A673 (cell line): ENCODE results near the gene PDE6G. TPM values are rescaled to one million over a fixed set of nuclear protein-coding genes. Genes with fewer than 3 reads are reported as not detected.

Source experiments
- Bru-seq: library from RNA; stranded (reverse); fragments of 400-500 nt; gene quantifications from one replicate; lab custom pipeline; 2021; lab: Mats Ljungman, UMichigan
- BruChase-seq, 2 experiments: library from RNA; stranded (reverse); fragments of 400-500 nt; gene quantifications; one replicate each; lab custom pipeline; 2021; lab: Mats Ljungman, UMichigan
- BruUV-seq: library from RNA; stranded (reverse); fragments of 400-500 nt; replicated peaks from 2 replicates; lab custom pipeline; 2021; lab: Mats Ljungman, UMichigan
- CTCF ChIA-PET: fragments of 300-600 bp; sonication (Branson Sonifier 250); formaldehyde crosslinking; loops from one replicate; lab custom pipeline; 2022; ENCODE audit warnings: antibody characterized with exemption; lab: Charles Lee
- POLR2A ChIA-PET: fragments of 300-600 bp; sonication (Branson Sonifier 250); formaldehyde crosslinking; loops from one replicate; lab custom pipeline; 2022; ENCODE audit warnings: antibody characterized with exemption; ENCODE audit not compliant: low non-redundant PET; lab: Charles Lee
- DNase-seq: peaks from one replicate; pipeline ENCODE4 v3.0.0-alpha.2; 2015; ENCODE audit warnings: low spot score
- H3K27ac ChIP-seq: fragments of 200-600 bp; sonication (generic); 2 replicates; pipeline ENCODE4 v1.5.1; 2016; ENCODE audit warnings: mixed run types, low read depth, mild to moderate bottlenecking, mixed read lengths, antibody characterized with exemption, low read length; ENCODE audit not compliant: poor library complexity, severe bottlenecking
- H3K27me3 ChIP-seq: fragments of 200-600 bp; sonication (generic); replicated peaks from 2 replicates; pipeline ENCODE4 v1.6.1; 2017; ENCODE audit warnings: mixed run types, low read depth, mild to moderate bottlenecking, mixed read lengths, antibody characterized with exemption, low read length; ENCODE audit not compliant: insufficient read depth, poor library complexity
- H3K36me3 ChIP-seq: fragments of 200-600 bp; sonication (generic); 2 replicates; pipeline ENCODE4 v1.6.1; 2016; ENCODE audit warnings: mixed run types, mild to moderate bottlenecking, mixed read lengths, antibody characterized with exemption, low read length; ENCODE audit not compliant: insufficient read depth, poor library complexity, severe bottlenecking
- H3K4me1 ChIP-seq: fragments of 200-600 bp; sonication (generic); 2 replicates; pipeline ENCODE4 v1.6.1; 2017; ENCODE audit warnings: mixed run types, mild to moderate bottlenecking, mixed read lengths, antibody characterized with exemption, low read length; ENCODE audit not compliant: insufficient read depth, poor library complexity, severe bottlenecking
- H3K4me3 ChIP-seq: fragments of 200-600 bp; sonication (generic); 2 replicates; pipeline ENCODE4 v1.5.1; 2016; ENCODE audit warnings: low read depth, mixed run types, mild to moderate bottlenecking, mixed read lengths, low read length; ENCODE audit not compliant: poor library complexity, severe bottlenecking
- H3K9me3 ChIP-seq: fragments of 200-600 bp; sonication (generic); 2 replicates; pipeline ENCODE4 v1.6.1; 2016; ENCODE audit warnings: mixed run types, low read depth, mild to moderate bottlenecking, mixed read lengths, antibody characterized with exemption, low read length; ENCODE audit not compliant: poor library complexity, severe bottlenecking
- EZH2 ChIP-seq: fragments of 200-600 bp; sonication (generic); IDR thresholded peaks from 2 replicates; pipeline ENCODE4 v1.6.1; 2017; ENCODE audit warnings: borderline replicate concordance, low read depth, mild to moderate bottlenecking, mixed read lengths, antibody characterized with exemption, low read length; ENCODE audit not compliant: poor library complexity, severe bottlenecking
- intact Hi-C: fragments of 100-400 bp; cut with micrococcal nuclease; formaldehyde crosslinking; loops from one replicate; pipeline ENCODE4 v1.10.0; 2022; ENCODE audit not compliant: unreplicated experiment
- long read RNA-seq: library from polyadenylated mRNA; stranded (forward); transcript quantifications from one replicate; pipeline ENCODE4 v2.0.0, GENCODE V29; 2022
- total RNA-seq: library from RNA; stranded (reverse); gene quantifications from 2 replicates; pipeline ENCODE4 v1.2.3, GENCODE V29; 2021
- TF ChIP-seq, protein P1 (sequence below): fragments of 300-800, 200-600 bp; sonication (generic); conservative IDR thresholded peaks from 2 replicates; pipeline ENCODE4 v1.5.1; 2017; ENCODE audit warnings: low read depth, mild to moderate bottlenecking, antibody characterized with exemption, low read length, moderate library complexity, mixed read lengths

PDE6G gene
- total RNA-seq (0.43 and 0.52 TPM in 2 replicates), Bru-seq, nascent RNA (percentile 31 among the genes with signal in this experiment), BruChase-seq, experiment 1, labeled RNA remaining after a 2-hour chase (percentile 29 among the genes with signal in this experiment), BruChase-seq, experiment 2, labeled RNA remaining after a 6-hour chase (percentile 38 among the genes with signal in this experiment)
- long read RNA-seq, result 0 reads

DNA sequence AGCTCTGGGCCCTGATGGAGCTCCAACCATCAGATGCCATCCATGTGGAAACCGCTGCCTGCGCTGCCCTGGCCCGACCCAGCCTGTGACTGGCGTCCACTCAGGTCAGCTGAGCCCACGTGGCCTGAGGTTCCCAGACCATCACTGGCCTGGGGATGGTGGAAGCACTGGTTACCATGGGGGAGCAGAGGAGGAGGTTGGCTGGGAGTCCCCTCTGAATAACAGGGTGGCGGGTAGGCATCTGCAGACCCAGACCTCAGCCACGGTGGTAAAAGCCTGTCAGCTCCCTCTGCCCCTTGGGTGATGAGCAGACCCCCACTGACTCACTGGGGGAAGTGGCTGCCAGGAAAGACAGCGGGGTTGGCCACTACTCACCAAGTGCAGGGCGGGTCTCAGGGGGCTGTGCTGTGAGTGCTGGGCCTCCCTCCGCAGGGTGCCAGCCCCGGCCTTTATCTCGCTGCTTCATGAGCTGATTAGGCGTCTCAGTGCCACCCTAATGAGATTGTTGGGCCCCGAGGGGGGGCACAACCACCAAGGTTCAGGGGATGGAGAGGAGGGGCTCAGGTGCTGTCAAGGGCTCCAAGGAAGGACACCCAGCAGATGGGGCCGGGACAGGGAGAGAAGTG, at the start of gene PDE6G:
Gene PDE6G (minus strand): TSS at position 425 of the 626 bp plus-strand sequence. CDS start 3,237 bp downstream, outside the sequence.
- Histone ChIP-seq H3K36me3 (no peaks in the 10 kb centered on the region), H3K27me3 (no peaks in the 10 kb centered on the region), H3K9me3 (no peaks in the 10 kb centered on the region), H3K27ac (no peak within 1 kb of the TSS), H3K4me1 (no peaks in the 10 kb centered on the region), H3K4me3 (no peak within 1 kb of the TSS)
- BruUV-seq, result no TSS peak
- CTCF ChIA-PET, result interaction anchor here (0.6 to 1.2 kb wide), 2 partner anchors 11 to 381 kb away, joined by 3 read pairs; partner anchors contain the start of gene DCXR
- TF ChIP-seq EZH2, result no peak
- TF ChIP-seq, protein P1, sequence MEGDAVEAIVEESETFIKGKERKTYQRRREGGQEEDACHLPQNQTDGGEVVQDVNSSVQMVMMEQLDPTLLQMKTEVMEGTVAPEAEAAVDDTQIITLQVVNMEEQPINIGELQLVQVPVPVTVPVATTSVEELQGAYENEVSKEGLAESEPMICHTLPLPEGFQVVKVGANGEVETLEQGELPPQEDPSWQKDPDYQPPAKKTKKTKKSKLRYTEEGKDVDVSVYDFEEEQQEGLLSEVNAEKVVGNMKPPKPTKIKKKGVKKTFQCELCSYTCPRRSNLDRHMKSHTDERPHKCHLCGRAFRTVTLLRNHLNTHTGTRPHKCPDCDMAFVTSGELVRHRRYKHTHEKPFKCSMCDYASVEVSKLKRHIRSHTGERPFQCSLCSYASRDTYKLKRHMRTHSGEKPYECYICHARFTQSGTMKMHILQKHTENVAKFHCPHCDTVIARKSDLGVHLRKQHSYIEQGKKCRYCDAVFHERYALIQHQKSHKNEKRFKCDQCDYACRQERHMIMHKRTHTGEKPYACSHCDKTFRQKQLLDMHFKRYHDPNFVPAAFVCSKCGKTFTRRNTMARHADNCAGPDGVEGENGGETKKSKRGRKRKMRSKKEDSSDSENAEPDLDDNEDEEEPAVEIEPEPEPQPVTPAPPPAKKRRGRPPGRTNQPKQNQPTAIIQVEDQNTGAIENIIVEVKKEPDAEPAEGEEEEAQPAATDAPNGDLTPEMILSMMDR, result no peak
- intact Hi-C loops, result no loop called here
- POLR2A ChIA-PET, result no interaction called here
- DNase-seq, result no peak

DNA sequence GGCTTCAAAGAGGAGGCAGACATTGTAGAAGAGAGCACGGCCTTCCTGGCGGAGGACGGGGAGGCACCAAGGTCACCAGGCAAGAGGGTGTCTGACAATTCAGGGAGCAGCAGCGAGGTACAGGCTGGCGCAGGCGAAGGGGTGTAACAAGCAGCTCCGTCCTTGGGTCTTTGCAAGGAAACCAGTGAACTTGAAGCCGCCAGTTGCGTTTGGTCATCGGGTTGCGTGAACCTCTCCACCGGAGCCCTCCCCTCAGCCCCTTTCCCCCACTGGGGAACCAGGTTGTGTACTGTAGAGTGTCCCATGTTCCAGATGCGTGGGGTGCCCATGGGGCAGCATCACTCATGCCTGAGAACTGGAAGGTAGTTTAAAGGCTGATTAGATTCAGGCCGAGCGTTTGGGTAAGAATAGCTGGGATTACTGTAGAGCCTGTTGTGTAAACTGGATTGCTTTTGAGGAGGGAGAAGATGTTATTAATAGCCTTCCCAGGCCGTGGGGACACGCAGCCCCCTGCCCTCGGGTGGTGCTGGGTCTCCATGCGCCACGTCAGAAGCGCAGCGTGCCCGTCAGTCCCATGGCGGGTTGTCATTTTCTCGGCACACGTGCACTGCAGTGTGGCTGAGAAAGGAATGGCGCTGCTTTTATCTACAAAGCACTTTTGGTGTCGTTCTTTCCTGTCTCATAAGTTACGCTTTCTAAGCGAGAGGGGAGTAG, 49.3 kb upstream of the PDE6G start:
- ChIA-PET CTCF (no interaction called here), POLR2A (no interaction called here)
- no peaks in the 10 kb centered on the region for H3K9me3 ChIP-seq
- H3K4me1 ChIP-seq, result peaks cover 29% of the 10 kb centered on the region
- H3K27ac ChIP-seq, result no peak overlapping the region
- H3K27me3 ChIP-seq, result no peaks in the 10 kb centered on the region
- no peak for TF ChIP-seq EZH2
- TF ChIP-seq, protein P1, result no peak
- intact Hi-C loops, result no loop called here
- no peak for DNase-seq
- peaks cover 54% of the 10 kb centered on the region for H3K36me3 ChIP-seq
- TSS peak; percentile 29 for BruUV-seq
- no peak overlapping the region for H3K4me3 ChIP-seq

DNA sequence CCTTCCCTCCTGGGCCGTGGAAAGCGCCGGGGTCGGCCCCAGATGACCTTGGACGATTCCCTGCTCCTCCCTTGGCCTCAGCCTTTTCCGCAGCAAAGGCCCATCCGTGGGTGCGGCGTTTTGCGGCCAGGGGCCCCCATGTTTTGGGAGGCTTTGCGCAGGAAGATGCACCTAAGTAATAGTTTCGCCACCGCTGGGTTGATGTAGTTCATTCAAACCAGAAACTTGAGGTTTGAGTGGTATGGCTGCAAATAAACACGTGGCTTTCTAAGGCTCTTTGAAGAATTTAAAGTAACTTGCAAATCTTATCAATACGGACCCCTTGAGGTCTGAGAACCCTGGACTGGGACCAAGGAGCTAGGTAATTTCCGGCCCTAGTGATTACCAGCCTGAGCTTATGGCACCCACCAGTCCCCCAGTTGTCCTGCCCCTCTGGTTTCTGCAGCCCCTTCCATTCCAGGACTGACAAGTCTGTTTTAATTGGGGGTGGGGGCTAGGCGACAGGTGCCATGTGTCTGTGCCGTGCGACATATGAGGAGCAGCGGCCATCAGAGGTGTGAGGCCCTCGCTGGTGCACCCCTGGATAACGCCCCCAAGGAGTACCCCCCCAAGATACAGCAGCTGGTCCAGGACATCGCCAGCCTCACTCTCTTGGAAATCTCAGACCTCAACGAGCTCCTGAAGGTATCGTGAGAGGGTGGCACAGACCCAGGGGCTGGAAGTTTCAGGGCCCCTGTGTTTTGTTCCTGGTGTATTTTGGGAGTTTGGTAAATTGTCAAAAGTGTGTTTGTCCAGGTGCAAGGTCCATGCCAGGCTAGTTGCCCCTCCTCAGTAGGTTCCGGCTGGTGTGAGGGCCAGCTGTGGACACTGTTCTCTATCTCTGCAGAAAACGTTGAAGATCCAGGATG, 47.7 kb upstream of the PDE6G start:
- peak overlapping the region; percentile 98 for H3K4me3 ChIP-seq
- H3K27ac ChIP-seq, result peak overlapping the region; percentile 97
- no peaks in the 10 kb centered on the region for H3K27me3 ChIP-seq
- DNase-seq, result no peak
- ChIA-PET POLR2A (no interaction called here), CTCF (no interaction called here)
- no TSS peak for BruUV-seq
- peaks cover 62% of the 10 kb centered on the region for H3K36me3 ChIP-seq
- TF ChIP-seq, protein P1, result no peak
- TF ChIP-seq EZH2, result no peak
- intact Hi-C loops, result no loop called here
- H3K4me1 ChIP-seq, result peaks cover 23% of the 10 kb centered on the region
- H3K9me3 ChIP-seq, result no peaks in the 10 kb centered on the region
